K562 (cell line): Measurements from ENCODE around the gene SLC35G2. TPM values are rescaled to one million over a fixed set of nuclear protein-coding genes. Genes with fewer than 3 reads are reported as not detected.

Source experiments
- CREM ChIP-seq: IDR thresholded peaks from 2 replicates; pipeline ENCODE4 v1.6.1; 2014; ENCODE audit warnings: antibody characterized with exemption, low read depth
- HSF4 ChIP-seq: fragments of 250-450 bp; sonication (Bioruptor Pico); IDR thresholded peaks from 2 replicates; pipeline ENCODE4 v2.1.2; 2022; ENCODE audit warnings: mild to moderate bottlenecking, moderate library complexity, borderline replicate concordance
- ILF3 ChIP-seq: fragments of 450-650 bp; IDR thresholded peaks from 2 replicates; pipeline ENCODE4 v1.6.1; 2018; ENCODE audit warnings: antibody characterized with exemption, mild to moderate bottlenecking, moderate library complexity, borderline replicate concordance
- THRB ChIP-seq: fragments of 450-650 bp; formaldehyde crosslinking; conservative IDR thresholded peaks from 2 replicates; pipeline ENCODE4 v1.4.0; 2022; ENCODE audit warnings: mild to moderate bottlenecking, missing genetic modification characterization
- polyA plus RNA-seq, 8 experiments: library from polyadenylated mRNA; depleted of rRNA in 4 of 8; stranded (reverse) in 5 of 8; unstranded in 3 of 8; fragments of >200 nt; fragmentation: Nextera tagmentation in 2 of 8; fragmentation: Illumina TruSeq in 1 of 8; extraction: Ambion mirVana in 2 of 8; extraction: Trizol in 1 of 8; gene quantifications; 2 replicates each; pipeline versions ENCODE4 v1.2.1 to v1.2.3, GENCODE V29; 2011 to 2014; ENCODE audit warnings: inconsistent platforms in 1 of 8, missing spikeins in 1 of 8
- total RNA-seq, 7 experiments: library from RNA; depleted of rRNA in 6 of 7; stranded (reverse); fragments of >200 nt in 6 of 7; fragmentation: Illumina TruSeq in 2 of 7; extraction: Trizol in 2 of 7; gene quantifications; 2 replicates each; pipeline versions ENCODE4 v1.2.1 to v1.2.3, GENCODE V29; 2011 to 2021; ENCODE audit warnings: low replicate concordance in 1 of 7
- TF ChIP-seq, protein P1 (sequence below), 2 experiments: fragments of 450-650 bp in 1 of 2; sonication (generic) in 1 of 2; formaldehyde crosslinking in 1 of 2; IDR thresholded peaks; 2 replicates each; pipeline versions ENCODE4 v1.7.1 to v1.9.0; 2016 to 2022; ENCODE audit warnings: inconsistent platforms in 1 of 2, mild to moderate bottlenecking in 1 of 2, missing genetic modification reagents in 1 of 2

SLC35G2 gene
- total and polyA plus RNA-seq, 9 of the 15 experiments (the other 6 are each of a cell fraction or from before 2014, with no cell fraction given): 2.6 to 5.9 (median 3.2) TPM

- TF ChIP-seq, protein P1, sequence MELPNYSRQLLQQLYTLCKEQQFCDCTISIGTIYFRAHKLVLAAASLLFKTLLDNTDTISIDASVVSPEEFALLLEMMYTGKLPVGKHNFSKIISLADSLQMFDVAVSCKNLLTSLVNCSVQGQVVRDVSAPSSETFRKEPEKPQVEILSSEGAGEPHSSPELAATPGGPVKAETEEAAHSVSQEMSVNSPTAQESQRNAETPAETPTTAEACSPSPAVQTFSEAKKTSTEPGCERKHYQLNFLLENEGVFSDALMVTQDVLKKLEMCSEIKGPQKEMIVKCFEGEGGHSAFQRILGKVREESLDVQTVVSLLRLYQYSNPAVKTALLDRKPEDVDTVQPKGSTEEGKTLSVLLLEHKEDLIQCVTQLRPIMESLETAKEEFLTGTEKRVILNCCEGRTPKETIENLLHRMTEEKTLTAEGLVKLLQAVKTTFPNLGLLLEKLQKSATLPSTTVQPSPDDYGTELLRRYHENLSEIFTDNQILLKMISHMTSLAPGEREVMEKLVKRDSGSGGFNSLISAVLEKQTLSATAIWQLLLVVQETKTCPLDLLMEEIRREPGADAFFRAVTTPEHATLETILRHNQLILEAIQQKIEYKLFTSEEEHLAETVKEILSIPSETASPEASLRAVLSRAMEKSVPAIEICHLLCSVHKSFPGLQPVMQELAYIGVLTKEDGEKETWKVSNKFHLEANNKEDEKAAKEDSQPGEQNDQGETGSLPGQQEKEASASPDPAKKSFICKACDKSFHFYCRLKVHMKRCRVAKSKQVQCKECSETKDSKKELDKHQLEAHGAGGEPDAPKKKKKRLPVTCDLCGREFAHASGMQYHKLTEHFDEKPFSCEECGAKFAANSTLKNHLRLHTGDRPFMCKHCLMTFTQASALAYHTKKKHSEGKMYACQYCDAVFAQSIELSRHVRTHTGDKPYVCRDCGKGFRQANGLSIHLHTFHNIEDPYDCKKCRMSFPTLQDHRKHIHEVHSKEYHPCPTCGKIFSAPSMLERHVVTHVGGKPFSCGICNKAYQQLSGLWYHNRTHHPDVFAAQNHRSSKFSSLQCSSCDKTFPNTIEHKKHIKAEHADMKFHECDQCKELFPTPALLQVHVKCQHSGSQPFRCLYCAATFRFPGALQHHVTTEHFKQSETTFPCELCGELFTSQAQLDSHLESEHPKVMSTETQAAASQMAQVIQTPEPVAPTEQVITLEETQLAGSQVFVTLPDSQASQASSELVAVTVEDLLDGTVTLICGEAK (IDR thresholded peaks at IDR 0.05): no peak
- TF ChIP-seq, protein P1 (CRISPR knock-in tag; IDR thresholded peaks at IDR 0.05): 0 out of 2 replicates have a peak, but pooled peaks have one; percentile 23
- no peak for TF ChIP-seq HSF4 (CRISPR knock-in tag)
- TF ChIP-seq CREM: no peak
- TF ChIP-seq ILF3: no peak
- TF ChIP-seq THRB (CRISPR knock-in tag): no peak
- TF ChIP-seq, all 486 proteins: peak for 11
Measured at GRCh38 chr3:136819731-136820679, 1.1 kb downstream of the SLC35G2 start (continued).
